Activated B cell treated with CpG ODN at 0.5 μM for 24 hours (primary cell): Measurements from ENCODE around the gene INPP5A. TPM values are rescaled to one million over a fixed set of nuclear protein-coding genes. Genes with fewer than 3 reads are reported as not detected.
A peak's percentile ranks its signal among the peaks of the same experiment; 100 is the strongest.
"Not testable (repeated sequence)": the region's sequence is repeated elsewhere in the genome, so short reads cannot be mapped to it uniquely, and the experiment has no call there.

Experiments
- ATAC-seq: fragments of 200-7000 bp; cut with Tn5 transposase; one replicate; pipeline ENCODE4 v1.10.0; 2021; ENCODE audit warnings: low read depth, mild to moderate bottlenecking, moderate library complexity
- CTCF ChIA-PET: fragments of 350-600 bp; sonication (Branson Sonifier 250); formaldehyde crosslinking; loops from one replicate; lab custom pipeline; 2021; ENCODE audit warnings: antibody characterized with exemption; lab: Charles Lee
- POLR2A ChIA-PET: fragments of 350-600 bp; sonication (Branson Sonifier 250); formaldehyde crosslinking; loops from one replicate; lab custom pipeline; 2021; ENCODE audit warnings: antibody characterized with exemption; lab: Charles Lee
- DNase-seq: peaks from one replicate; pipeline ENCODE4 v3.0.0; 2022
- H3K27ac Mint-ChIP-seq: one replicate; pipeline ENCODE4 v1.8.0; 2020; ENCODE audit warnings: mixed read lengths
- H3K27me3 Mint-ChIP-seq: one replicate; pipeline ENCODE4 v1.8.0; 2021; ENCODE audit warnings: mixed read lengths
- H3K36me3 Mint-ChIP-seq: one replicate; pipeline ENCODE4 v1.8.0; 2021; ENCODE audit warnings: low read depth, mixed read lengths
- H3K4me1 Mint-ChIP-seq: one replicate; pipeline ENCODE4 v1.8.0; 2021; ENCODE audit warnings: mixed read lengths
- H3K4me3 Mint-ChIP-seq: one replicate; pipeline ENCODE4 v1.8.0; 2020; ENCODE audit warnings: mild to moderate bottlenecking, mixed read lengths
- H3K9me3 Mint-ChIP-seq: one replicate; pipeline ENCODE4 v1.8.0; 2020; ENCODE audit warnings: mixed read lengths
- intact Hi-C: fragments of 100-400 bp; cut with micrococcal nuclease; formaldehyde crosslinking; loops from one replicate; pipeline ENCODE4 v1.15.1; 2024
- total RNA-seq: library from RNA; stranded (reverse); gene quantifications from 2 replicates; pipeline ENCODE4 v1.2.3, GENCODE V29; 2022
- TF ChIP-seq, protein P1 (sequence below): fragments of 200-600 bp; IDR thresholded peaks from one replicate; pipeline ENCODE4 v1.8.0; 2022; ENCODE audit warnings: antibody characterized with exemption, mild to moderate bottlenecking

INPP5A gene, protein sequence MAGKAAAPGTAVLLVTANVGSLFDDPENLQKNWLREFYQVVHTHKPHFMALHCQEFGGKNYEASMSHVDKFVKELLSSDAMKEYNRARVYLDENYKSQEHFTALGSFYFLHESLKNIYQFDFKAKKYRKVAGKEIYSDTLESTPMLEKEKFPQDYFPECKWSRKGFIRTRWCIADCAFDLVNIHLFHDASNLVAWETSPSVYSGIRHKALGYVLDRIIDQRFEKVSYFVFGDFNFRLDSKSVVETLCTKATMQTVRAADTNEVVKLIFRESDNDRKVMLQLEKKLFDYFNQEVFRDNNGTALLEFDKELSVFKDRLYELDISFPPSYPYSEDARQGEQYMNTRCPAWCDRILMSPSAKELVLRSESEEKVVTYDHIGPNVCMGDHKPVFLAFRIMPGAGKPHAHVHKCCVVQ
- 20.5 and 24.9 TPM in 2 replicates for total RNA-seq

- no peak for ATAC-seq
- no peaks in the 10 kb centered on the region for H3K9me3 Mint-ChIP-seq
- DNase-seq = no peak
- peaks cover 57% of the 10 kb centered on the region for H3K4me1 Mint-ChIP-seq
- ChIA-PET POLR2A (no interaction called here), CTCF (no interaction called here)
- TF ChIP-seq, protein P1, sequence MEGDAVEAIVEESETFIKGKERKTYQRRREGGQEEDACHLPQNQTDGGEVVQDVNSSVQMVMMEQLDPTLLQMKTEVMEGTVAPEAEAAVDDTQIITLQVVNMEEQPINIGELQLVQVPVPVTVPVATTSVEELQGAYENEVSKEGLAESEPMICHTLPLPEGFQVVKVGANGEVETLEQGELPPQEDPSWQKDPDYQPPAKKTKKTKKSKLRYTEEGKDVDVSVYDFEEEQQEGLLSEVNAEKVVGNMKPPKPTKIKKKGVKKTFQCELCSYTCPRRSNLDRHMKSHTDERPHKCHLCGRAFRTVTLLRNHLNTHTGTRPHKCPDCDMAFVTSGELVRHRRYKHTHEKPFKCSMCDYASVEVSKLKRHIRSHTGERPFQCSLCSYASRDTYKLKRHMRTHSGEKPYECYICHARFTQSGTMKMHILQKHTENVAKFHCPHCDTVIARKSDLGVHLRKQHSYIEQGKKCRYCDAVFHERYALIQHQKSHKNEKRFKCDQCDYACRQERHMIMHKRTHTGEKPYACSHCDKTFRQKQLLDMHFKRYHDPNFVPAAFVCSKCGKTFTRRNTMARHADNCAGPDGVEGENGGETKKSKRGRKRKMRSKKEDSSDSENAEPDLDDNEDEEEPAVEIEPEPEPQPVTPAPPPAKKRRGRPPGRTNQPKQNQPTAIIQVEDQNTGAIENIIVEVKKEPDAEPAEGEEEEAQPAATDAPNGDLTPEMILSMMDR = no peak
- H3K27ac Mint-ChIP-seq = peak within 1 kb of the TSS; percentile 79
- peak within 1 kb of the TSS; percentile 91 for H3K4me3 Mint-ChIP-seq
- intact Hi-C loops = loop anchor here (1.0 to 2.0 kb wide), 12 partner anchors 10 to 229 kb away; partner anchors contain the start of genes LRRC27 and PWWP2B
- H3K36me3 Mint-ChIP-seq = peaks cover 9% of the 10 kb centered on the region
- H3K27me3 Mint-ChIP-seq = no peaks in the 10 kb centered on the region
Observed at GRCh38 chr10:132537684-132538001, at the start of gene INPP5A. TSS of gene INPP5A (plus strand) at chr10:132537787. CDS start at chr10:132538097, 310 bp downstream.

GRCh38 chr10:132488231-132488821 lies 49.3 kb upstream of the INPP5A start:
- TF ChIP-seq, protein P1 = no peak
- POLR2A ChIA-PET = no interaction called here
- H3K9me3 Mint-ChIP-seq = no peaks in the 10 kb centered on the region
- intact Hi-C loops = no loop called here
- H3K36me3 Mint-ChIP-seq = no peaks in the 10 kb centered on the region
- H3K4me1 Mint-ChIP-seq = no peaks in the 10 kb centered on the region
- no peaks in the 10 kb centered on the region for H3K27me3 Mint-ChIP-seq
- CTCF ChIA-PET = no interaction called here
- ATAC-seq (no peak), DNase-seq (no peak)
- no peak overlapping the region for H3K27ac Mint-ChIP-seq
- H3K4me3 Mint-ChIP-seq = no peak overlapping the region

DNA sequence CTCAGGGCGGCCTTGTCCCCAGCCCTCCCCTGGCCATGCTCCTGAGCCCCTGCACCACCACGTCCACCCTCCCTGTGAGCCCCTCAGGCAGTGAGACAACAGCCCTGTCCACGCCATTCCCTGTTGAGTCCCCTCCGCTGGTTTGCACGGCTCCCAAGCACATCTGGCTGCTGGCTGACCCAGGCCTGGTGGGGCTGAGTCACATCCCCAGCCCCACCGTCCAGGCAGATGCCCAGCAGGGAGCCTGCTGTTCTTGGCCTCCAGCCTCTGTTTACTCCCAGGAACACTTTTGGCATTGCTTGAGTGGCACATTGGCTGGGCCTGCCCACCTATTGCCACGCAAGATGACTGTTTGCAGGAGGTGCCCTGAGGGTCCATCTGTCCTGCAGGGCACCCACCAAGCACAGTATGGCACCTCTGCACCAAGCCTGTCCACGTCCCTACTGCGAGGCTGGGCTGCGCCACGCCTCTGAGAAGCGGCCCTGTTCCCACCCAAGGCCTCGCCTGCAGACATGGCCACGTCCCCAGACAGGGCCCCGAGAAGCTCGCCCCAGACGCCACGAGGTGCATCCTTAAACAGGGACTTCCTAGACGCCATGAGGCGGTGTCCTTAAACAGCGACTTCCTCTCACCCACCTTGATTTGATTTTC lies 48.4 kb upstream of the INPP5A start:
- POLR2A ChIA-PET = no interaction called here
- ATAC-seq = no peak
- TF ChIP-seq, protein P1 = no peak
- no peak overlapping the region for H3K4me3 Mint-ChIP-seq
- no peak overlapping the region for H3K27ac Mint-ChIP-seq
- no peaks in the 10 kb centered on the region for H3K27me3 Mint-ChIP-seq
- CTCF ChIA-PET = no interaction called here
- DNase-seq = no peak
- no peaks in the 10 kb centered on the region for H3K36me3 Mint-ChIP-seq
- no peaks in the 10 kb centered on the region for H3K4me1 Mint-ChIP-seq
- H3K9me3 Mint-ChIP-seq = no peaks in the 10 kb centered on the region
- intact Hi-C loops = no loop called here

- ChIA-PET POLR2A (no interaction called here), CTCF (no interaction called here)
- no peaks in the 10 kb centered on the region for H3K36me3 Mint-ChIP-seq
- no peak for DNase-seq
- H3K4me1 Mint-ChIP-seq = no peaks in the 10 kb centered on the region
- H3K27me3 Mint-ChIP-seq = no peaks in the 10 kb centered on the region
- no peak overlapping the region for H3K27ac Mint-ChIP-seq
- intact Hi-C loops = no loop called here
- H3K4me3 Mint-ChIP-seq = no peak overlapping the region
- no peaks in the 10 kb centered on the region for H3K9me3 Mint-ChIP-seq
- no peak for ATAC-seq
- TF ChIP-seq, protein P1 = no peak
Observed at GRCh38 chr10:132489704-132490534, 47.7 kb upstream of the INPP5A start.

- intact Hi-C loops, H3K4me1 Mint-ChIP-seq, POLR2A ChIA-PET, H3K27ac Mint-ChIP-seq, DNase-seq, CTCF ChIA-PET, H3K9me3 Mint-ChIP-seq, ATAC-seq, H3K27me3 Mint-ChIP-seq, H3K36me3 Mint-ChIP-seq, H3K4me3 Mint-ChIP-seq: not testable (repeated sequence)
Observed at GRCh38 chr10:132491534-132491933, 46.1 kb upstream of the INPP5A start.
